Effector memory CD4-positive, alpha-beta T cell (primary cell): ENCODE data around the gene FAM163B.

Experiments used
- DNase-seq, 3 donors: peaks; one replicate each; pipeline ENCODE4 v3.0.0-alpha.2; 2020
- H3K27ac ChIP-seq: 2 replicates; pipeline ENCODE4 v1.7.0; 2013; ENCODE audit warnings: mild to moderate bottlenecking, low read length, moderate library complexity; ENCODE audit not compliant: insufficient read depth, poor library complexity, severe bottlenecking
- H3K27me3 ChIP-seq: replicated peaks from 2 replicates; pipeline ENCODE4 v1.7.0; 2013; ENCODE audit warnings: mild to moderate bottlenecking, low read length; ENCODE audit not compliant: insufficient read depth, control insufficient read depth, poor library complexity, severe bottlenecking
- H3K36me3 ChIP-seq: 2 replicates; pipeline ENCODE4 v1.7.0; 2013; ENCODE audit warnings: mild to moderate bottlenecking, low read length, moderate library complexity; ENCODE audit not compliant: control insufficient read depth, insufficient read depth
- H3K4me1 ChIP-seq: 2 replicates; pipeline ENCODE4 v1.7.0; 2013; ENCODE audit warnings: low read length, mild to moderate bottlenecking; ENCODE audit not compliant: control insufficient read depth, insufficient read depth, poor library complexity, severe bottlenecking
- H3K4me3 ChIP-seq: 2 replicates; pipeline ENCODE4 v1.7.0; 2013; ENCODE audit warnings: low read length, low read depth, mild to moderate bottlenecking; ENCODE audit not compliant: insufficient read depth, poor library complexity, severe bottlenecking
- H3K9me3 ChIP-seq: 2 replicates; pipeline ENCODE4 v1.7.0; 2013; ENCODE audit warnings: mild to moderate bottlenecking, low read length, moderate library complexity; ENCODE audit not compliant: control insufficient read depth

The FAM163B gene

DNA sequence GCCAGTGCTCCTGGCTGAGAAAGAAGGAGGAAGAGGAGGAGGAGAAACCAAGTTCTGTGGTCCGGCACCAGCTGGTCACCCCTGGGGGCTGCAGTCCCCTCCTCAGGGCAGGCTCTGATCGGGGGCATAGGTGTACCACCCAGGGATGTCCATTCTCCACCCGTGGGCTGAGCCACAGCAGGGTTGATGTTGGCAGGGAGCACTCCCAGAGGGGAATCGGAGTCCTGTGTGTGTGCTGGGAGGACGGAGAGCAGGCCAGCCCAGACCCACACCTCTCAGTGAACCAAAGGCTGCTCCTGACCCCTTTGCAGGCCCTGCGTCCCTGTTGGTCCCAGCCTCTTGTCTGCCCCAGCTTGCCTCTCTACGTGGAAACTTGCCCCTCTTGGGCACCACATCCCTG, 79.3 kb downstream of the FAM163B start:
- H3K36me3 ChIP-seq, result no peaks in the 10 kb centered on the region
- no peaks in the 10 kb centered on the region for H3K4me1 ChIP-seq
- no peaks in the 10 kb centered on the region for H3K9me3 ChIP-seq
- no peak overlapping the region for H3K27ac ChIP-seq
- no peak overlapping the region for H3K4me3 ChIP-seq
- no peak for DNase-seq
- peaks cover 14% of the 10 kb centered on the region for H3K27me3 ChIP-seq

DNA sequence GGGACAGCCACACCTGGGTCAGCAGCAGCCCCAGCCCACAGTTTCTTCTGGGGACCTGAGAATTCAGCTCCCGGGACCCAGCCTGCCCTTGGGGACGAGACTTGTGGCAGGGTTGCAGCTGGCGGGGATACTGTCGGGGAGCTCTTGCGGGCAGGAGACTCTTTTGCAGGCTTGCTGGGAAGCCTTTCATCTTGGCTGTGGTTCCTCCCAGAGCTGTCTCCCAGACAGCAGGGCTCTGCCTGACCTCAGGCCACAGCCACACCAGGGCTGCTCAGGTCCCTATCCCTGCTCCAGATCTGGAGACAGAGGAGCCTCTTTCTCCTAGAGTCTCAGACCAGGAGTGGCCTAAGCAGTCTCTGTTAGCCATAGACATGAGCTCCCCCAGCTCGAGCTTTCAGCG, 79.7 kb downstream of the FAM163B start:
- DNase-seq, result no peak
- Histone ChIP-seq H3K4me1 (no peaks in the 10 kb centered on the region), H3K27me3 (peaks cover 10% of the 10 kb centered on the region), H3K4me3 (no peak overlapping the region), H3K9me3 (no peaks in the 10 kb centered on the region), H3K27ac (no peak overlapping the region), H3K36me3 (no peaks in the 10 kb centered on the region)

DNA sequence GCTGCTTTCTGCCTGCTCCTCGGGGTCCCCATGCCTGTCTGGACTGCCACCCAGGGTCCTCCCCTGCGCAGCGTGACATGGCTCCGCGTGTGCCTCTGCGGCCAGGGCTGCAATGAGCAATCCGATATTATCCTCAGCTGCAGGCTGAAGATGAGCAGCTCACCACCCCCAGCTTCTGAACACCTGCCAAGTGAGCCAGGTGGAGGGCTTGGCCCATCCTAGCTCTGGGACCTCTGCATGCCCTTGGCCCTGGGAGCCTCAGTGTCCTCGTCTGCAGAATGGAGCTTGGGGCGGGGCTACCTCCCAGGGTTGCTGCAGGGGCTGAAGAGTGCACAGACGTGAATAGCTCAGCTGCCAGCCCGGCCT, 80.3 kb downstream of the FAM163B start:
- H3K36me3 ChIP-seq, result no peaks in the 10 kb centered on the region
- H3K27ac ChIP-seq, result no peak overlapping the region
- H3K4me1 ChIP-seq, result no peaks in the 10 kb centered on the region
- H3K9me3 ChIP-seq, result no peaks in the 10 kb centered on the region
- H3K27me3 ChIP-seq, result peaks cover 6% of the 10 kb centered on the region
- no peak for DNase-seq
- H3K4me3 ChIP-seq, result no peak overlapping the region

DNA sequence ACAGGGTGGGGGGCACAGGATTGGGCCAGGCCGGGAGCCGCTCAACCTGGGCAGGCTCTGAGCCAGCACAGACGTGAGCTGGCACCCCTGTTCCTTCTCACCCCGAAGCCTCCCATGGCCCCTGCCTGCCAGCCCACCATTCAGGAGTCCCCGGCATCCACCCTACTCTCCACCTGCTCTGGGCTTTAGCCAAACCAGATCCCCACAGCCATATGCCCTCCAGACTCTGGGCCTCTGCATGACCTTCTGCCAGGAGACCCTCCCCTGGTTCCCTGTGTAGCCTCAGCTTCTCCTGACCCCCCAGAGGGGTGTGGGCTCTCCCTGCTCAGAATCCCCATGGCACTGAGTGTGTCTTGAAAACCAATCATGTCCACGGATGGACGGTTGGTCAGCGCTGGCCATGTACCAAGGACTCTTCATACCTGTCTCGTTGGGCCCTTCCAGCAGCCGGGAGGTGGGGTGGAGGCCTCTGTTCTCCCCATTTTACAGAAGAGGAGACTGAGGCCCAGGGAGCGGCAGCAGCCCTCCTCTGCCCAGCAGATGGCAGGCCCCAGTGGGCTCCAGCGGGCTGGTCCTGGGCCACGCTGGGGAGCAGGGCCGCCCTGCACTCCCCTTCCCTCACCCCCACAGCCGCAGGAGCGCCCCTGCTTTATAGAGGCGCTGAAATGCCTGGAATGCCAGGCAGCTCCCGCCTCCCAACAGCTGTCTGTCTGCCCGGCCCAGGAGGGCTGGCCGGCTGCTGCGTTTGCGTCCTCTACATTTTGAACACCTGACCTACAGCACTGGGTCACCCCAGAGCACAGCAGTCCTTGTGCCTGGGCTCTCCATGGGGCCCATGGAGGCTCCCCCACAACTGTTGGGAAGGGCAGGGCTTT, 81.0 kb downstream of the FAM163B start:
- H3K4me3 ChIP-seq, result no peak overlapping the region
- no peak for DNase-seq
- H3K27ac ChIP-seq, result no peak overlapping the region
- no peaks in the 10 kb centered on the region for H3K9me3 ChIP-seq
- H3K27me3 ChIP-seq, result peaks cover 6% of the 10 kb centered on the region
- H3K4me1 ChIP-seq, result no peaks in the 10 kb centered on the region
- no peaks in the 10 kb centered on the region for H3K36me3 ChIP-seq

DNA sequence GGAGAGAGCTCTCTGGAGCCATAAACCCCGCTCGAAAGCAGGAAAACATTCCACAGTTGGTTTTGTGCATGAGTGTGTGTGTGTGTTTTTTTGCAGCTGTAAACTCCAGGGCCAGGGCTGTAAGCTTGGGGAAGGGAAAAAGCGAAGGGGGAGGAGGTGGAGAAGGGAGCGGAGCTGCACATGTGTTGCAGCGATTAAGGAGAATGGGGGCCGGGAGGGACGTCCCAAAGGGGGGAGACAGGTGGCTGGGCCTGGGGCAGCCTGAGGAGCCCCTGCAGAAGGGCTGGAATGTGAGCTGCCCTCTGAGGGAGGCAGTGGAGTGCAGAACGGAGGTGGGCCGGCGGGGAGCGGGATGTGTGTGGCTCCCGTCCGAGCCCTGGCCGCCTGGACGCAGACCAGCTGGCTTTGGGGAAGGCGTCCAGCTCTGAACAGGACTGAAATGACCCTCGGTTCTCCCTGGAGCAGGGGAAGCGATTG, 81.7 kb downstream of the FAM163B start:
- peaks cover 6% of the 10 kb centered on the region for H3K27me3 ChIP-seq
- DNase-seq, result no peak
- H3K4me1 ChIP-seq, result no peaks in the 10 kb centered on the region
- no peak overlapping the region for H3K27ac ChIP-seq
- H3K36me3 ChIP-seq, result no peaks in the 10 kb centered on the region
- H3K9me3 ChIP-seq, result no peaks in the 10 kb centered on the region
- no peak overlapping the region for H3K4me3 ChIP-seq
